Gastrocnemius medialis (tissue), 4 donors: Measurements from ENCODE around the gene MAP7D2. TPM values are rescaled to one million over a fixed set of nuclear protein-coding genes. Genes with fewer than 3 reads are reported as not detected.

Source experiments
- ATAC-seq, 2 donors: fragments of 150-250 bp; one replicate each; pipeline ENCODE4 v1.9.1; 2016
- DNase-seq, 2 donors: peaks; one replicate each; pipeline ENCODE4 v3.0.0-alpha.2; 2019
- H3K27ac ChIP-seq, 4 donors: fragments of 200-600 bp; sonication (generic); 1 replicate in 1 of 4; 2 replicates in 3 of 4; pipeline ENCODE4 v1.5.1; 2016 to 2018; ENCODE audit warnings: mild to moderate bottlenecking in 2 of 4, moderate library complexity in 1 of 4
- H3K27me3 ChIP-seq, 3 donors: fragments of 200-600 bp; sonication (generic) in 2 of 3; 1 replicate in 1 of 3; 2 replicates in 2 of 3; pipeline versions ENCODE4 v1.5.1 to v1.6.0; 2016 to 2019; ENCODE audit warnings: mild to moderate bottlenecking in 1 of 3, moderate library complexity in 1 of 3
- H3K36me3 ChIP-seq, 2 donors: fragments of 200-600 bp; sonication (generic) in 1 of 2; one replicate each; pipeline ENCODE4 v1.5.1; 2017 to 2018
- H3K4me1 ChIP-seq, 2 donors: fragments of 200-600 bp; sonication (generic) in 1 of 2; one replicate each; pipeline ENCODE4 v1.5.1; 2016 to 2017; ENCODE audit warnings: mild to moderate bottlenecking in 2 of 2
- H3K4me3 ChIP-seq, 4 donors: fragments of 200-600 bp; sonication (generic) in 3 of 4; 1 replicate in 1 of 4; 2 replicates in 3 of 4; pipeline ENCODE4 v1.5.1; 2016 to 2019; ENCODE audit warnings: mild to moderate bottlenecking in 2 of 4
- H3K9me3 ChIP-seq, 3 donors: fragments of 200-600 bp; sonication (generic) in 2 of 3; 1 replicate in 1 of 3; 2 replicates in 2 of 3; pipeline ENCODE4 v1.5.1; 2016 to 2019
- CTCF ChIP-seq, 5 experiments: fragments of 450-650 bp in 3 of 5; fragments of 200-600 bp in 2 of 5; sonication (generic) in 2 of 5; IDR thresholded peaks in 4 of 5; conservative IDR thresholded peaks in 1 of 5; 1 replicate in 4 of 5; 2 replicates in 1 of 5; pipeline ENCODE4 v1.5.1; 2016 to 2019; ENCODE audit warnings: antibody characterized with exemption in 5 of 5, mild to moderate bottlenecking in 3 of 5, moderate library complexity in 3 of 5
- POLR2A ChIP-seq, 2 donors: fragments of 450-650 bp; IDR thresholded peaks; one replicate each; pipeline ENCODE4 v1.6.1; 2017; ENCODE audit warnings: antibody characterized with exemption in 2 of 2, mild to moderate bottlenecking in 2 of 2, moderate library complexity in 2 of 2
- in situ Hi-C, 4 donors: fragments of 200-750 bp; cut with MboI; loops; one replicate each; pipeline versions ENCODE4 v1.15.0 to v1.8.0; 2017; ENCODE audit warnings: low sequenced_read_pairs in 4 of 4
- intact Hi-C: fragments of 100-400 bp; cut with DNase I; formaldehyde crosslinking; loops from one replicate; pipeline ENCODE4 v1.15.1; 2023; ENCODE audit warnings: low total_unique reads
- total RNA-seq, 4 donors: library from RNA; depleted of rRNA; stranded (reverse); fragments of >200 nt; gene quantifications; one replicate each; pipeline versions ENCODE4 v1.1.0 to v1.2.3, GENCODE V29; 2016

MAP7D2 gene
- total RNA-seq, 4 donors from 2014 or later, result 0.13 to 0.51 (median 0.47) TPM; not detected in 1

- intact Hi-C loops, result no loop called here
- DNase-seq (no peak), ATAC-seq (no peak)
- no peak overlapping the region for H3K27ac ChIP-seq
- TF ChIP-seq POLR2A (IDR thresholded peaks at IDR 0.05) (no peak), CTCF (IDR thresholded peaks at IDR 0.05 in 4 of 5, conservative IDR thresholded peaks at IDR 0.05 in 1 of 5) (no peak)
- in situ Hi-C loops, result no loop called here
- H3K9me3 ChIP-seq, result no peaks in the 10 kb centered on the region
- peaks cover 0 to 6% of the 10 kb centered on the region in 2 donors for H3K36me3 ChIP-seq
- no peak overlapping the region for H3K4me3 ChIP-seq
- H3K4me1 ChIP-seq, result no peaks in the 10 kb centered on the region
- H3K27me3 ChIP-seq, result no peaks in the 10 kb centered on the region
These were observed 150.7 kb downstream of the MAP7D2 start for GRCh38 chrX:19966056-19966455.

GRCh38 chrX:19964017-19964710 is 152.5 kb downstream of the MAP7D2 start:
- H3K4me1 ChIP-seq, result no peaks in the 10 kb centered on the region
- H3K27ac ChIP-seq, result no peak overlapping the region
- no peak for TF ChIP-seq CTCF (IDR thresholded peaks at IDR 0.05 in 4 of 5, conservative IDR thresholded peaks at IDR 0.05 in 1 of 5)
- TF ChIP-seq POLR2A (IDR thresholded peaks at IDR 0.05), result no peak
- no peaks in the 10 kb centered on the region for H3K27me3 ChIP-seq
- no peak for DNase-seq
- peaks cover 0 to 6% of the 10 kb centered on the region in 2 donors for H3K36me3 ChIP-seq
- H3K4me3 ChIP-seq, result no peak overlapping the region
- intact Hi-C loops, result no loop called here
- H3K9me3 ChIP-seq, result no peaks in the 10 kb centered on the region
- ATAC-seq, result no peak
- in situ Hi-C loops, result no loop called here

GRCh38 chrX:19960913-19961312 is 155.8 kb downstream of the MAP7D2 start:
- no peaks in the 10 kb centered on the region for H3K4me1 ChIP-seq
- H3K36me3 ChIP-seq, result peaks cover 0 to 3% of the 10 kb centered on the region in 2 donors
- no peak overlapping the region for H3K4me3 ChIP-seq
- intact Hi-C loops (no loop called here), in situ Hi-C loops (no loop called here)
- TF ChIP-seq CTCF (IDR thresholded peaks at IDR 0.05 in 4 of 5, conservative IDR thresholded peaks at IDR 0.05 in 1 of 5) (no peak), POLR2A (IDR thresholded peaks at IDR 0.05) (no peak)
- DNase-seq (no peak), ATAC-seq (no peak)
- H3K9me3 ChIP-seq, result no peaks in the 10 kb centered on the region
- H3K27me3 ChIP-seq, result no peaks in the 10 kb centered on the region
- no peak overlapping the region for H3K27ac ChIP-seq

- Histone ChIP-seq H3K4me3 (no peak overlapping the region), H3K27ac (no peak overlapping the region), H3K9me3 (no peaks in the 10 kb centered on the region), H3K4me1 (no peaks in the 10 kb centered on the region), H3K36me3 (no peaks in the 10 kb centered on the region), H3K27me3 (no peaks in the 10 kb centered on the region)
- DNase-seq (no peak), ATAC-seq (no peak)
- intact Hi-C loops (no loop called here), in situ Hi-C loops (no loop called here)
- TF ChIP-seq CTCF (IDR thresholded peaks at IDR 0.05 in 4 of 5, conservative IDR thresholded peaks at IDR 0.05 in 1 of 5) (no peak), POLR2A (IDR thresholded peaks at IDR 0.05) (no peak)
These were observed 157.9 kb downstream of the MAP7D2 start for GRCh38 chrX:19958552-19959486.
